Right hindlimb (tissue), 1 donor: ENCODE measurements around the gene MAPK11.
A peak's percentile ranks its signal among the peaks of the same experiment; 100 is the strongest.

ENCODE experiments used
- DNase-seq: peaks from one replicate; pipeline ENCODE4 v3.0.0-alpha.2; 2018

MAPK11 gene

DNA sequence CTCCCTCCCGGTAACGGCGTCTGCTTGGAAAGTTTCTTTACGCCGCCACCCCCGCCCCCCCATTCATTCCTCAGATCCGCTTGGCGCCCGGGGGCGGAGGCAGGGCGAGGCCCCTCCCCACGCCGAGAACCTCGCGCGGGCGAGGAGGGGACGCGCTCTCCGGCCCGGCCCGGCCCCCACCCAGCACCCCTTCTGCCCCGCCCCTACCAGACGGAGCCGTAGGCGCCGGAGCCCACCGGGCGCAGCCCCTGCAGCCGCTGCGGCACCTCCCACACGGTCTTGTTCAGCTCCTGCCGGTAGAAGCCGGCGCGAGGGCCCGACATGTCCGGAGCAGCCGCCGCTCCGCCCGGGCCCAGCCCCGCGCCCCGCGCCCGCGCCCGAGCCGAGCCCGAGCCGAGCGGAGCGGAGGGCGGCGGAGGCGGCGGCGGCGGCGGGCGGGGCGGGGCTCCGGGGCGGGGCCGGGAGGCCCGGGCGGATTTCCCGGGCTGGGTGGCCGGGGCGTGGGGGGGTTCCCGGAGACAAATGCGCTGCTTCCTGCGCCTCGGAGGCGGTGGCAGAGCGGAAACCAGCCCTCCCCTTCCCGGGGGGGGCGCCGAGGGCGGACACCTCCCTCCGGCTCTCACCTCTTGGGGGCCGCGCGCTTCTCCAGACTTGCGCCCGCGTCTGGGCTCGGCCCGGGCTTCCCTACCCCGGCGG is at the start of gene MAPK11:
Gene MAPK11, minus strand, starts transcription at position 411 of the 696 bp plus-strand sequence. Its CDS starts 88 bp downstream, at position 323.
- peak; percentile 72 for DNase-seq

DNA sequence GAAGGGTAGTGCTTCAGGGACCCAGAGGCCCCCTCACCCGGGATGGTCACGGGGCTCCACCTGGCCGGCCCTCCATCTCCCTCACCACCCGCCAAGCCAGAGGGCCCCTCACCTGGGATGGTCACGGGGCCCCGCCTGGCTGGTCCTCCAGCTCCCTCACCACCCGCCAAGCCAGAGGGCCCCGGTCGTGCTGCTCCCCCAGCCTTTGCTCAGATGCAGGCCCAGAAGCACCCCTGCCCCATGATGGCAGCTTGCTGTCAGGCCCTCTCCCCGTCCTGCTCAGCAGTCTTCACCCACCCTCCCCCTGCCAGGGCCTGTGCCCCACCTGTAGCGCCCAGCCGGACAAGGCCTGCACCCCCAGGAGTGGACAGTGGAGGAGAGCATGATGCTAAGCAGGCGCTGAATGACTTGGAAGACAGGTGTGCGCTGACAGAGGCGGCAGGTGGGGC is 49.3 kb upstream of the MAPK11 start:
- DNase-seq, result peak; percentile 15

- DNase-seq, result peak; percentile 11
Observed at GRCh38 chr22:50318698-50319411, 48.7 kb upstream of the MAPK11 start.

DNA sequence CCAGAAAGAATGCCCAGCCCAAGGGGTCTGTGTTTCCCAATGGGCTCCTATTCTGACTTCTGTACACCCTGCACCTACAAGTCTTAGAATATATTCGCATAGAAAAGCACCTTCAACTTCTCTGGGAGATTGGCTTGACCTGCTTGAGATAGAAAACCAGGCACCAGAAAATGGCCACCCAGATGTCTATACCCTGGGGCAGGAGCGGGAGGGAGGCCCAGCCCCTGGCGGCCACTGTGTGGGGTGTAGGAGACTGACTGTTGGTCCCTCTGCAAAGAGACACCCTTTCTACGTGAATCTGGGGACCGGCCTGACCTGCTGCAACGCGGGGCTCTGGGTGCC is 48.1 kb upstream of the MAPK11 start:
- no peak for DNase-seq

- DNase-seq, result peak; percentile 14
Observed at GRCh38 chr22:50317674-50318073, 47.5 kb upstream of the MAPK11 start.

DNA sequence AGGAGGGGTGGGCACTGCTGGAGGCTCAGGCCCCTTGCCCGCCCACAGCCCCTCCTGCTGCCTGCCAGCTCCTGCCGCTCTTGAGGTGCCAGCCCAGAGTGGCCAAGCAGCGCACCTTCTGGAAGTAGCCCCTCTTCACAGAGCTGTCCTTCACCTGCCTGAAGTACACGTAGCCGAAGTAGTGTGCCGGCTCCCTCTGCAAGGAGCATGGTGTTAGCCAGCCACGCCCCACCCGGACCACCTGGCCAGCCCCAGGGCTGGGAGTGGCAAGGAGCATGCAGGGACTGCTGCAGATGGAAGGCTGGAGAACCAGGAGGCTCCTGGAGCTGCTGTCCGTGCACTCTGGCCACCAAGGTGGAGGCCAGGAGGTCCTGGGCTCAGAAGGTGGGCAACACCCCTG is 47.0 kb upstream of the MAPK11 start:
- DNase-seq, result peak; percentile 12

DNA sequence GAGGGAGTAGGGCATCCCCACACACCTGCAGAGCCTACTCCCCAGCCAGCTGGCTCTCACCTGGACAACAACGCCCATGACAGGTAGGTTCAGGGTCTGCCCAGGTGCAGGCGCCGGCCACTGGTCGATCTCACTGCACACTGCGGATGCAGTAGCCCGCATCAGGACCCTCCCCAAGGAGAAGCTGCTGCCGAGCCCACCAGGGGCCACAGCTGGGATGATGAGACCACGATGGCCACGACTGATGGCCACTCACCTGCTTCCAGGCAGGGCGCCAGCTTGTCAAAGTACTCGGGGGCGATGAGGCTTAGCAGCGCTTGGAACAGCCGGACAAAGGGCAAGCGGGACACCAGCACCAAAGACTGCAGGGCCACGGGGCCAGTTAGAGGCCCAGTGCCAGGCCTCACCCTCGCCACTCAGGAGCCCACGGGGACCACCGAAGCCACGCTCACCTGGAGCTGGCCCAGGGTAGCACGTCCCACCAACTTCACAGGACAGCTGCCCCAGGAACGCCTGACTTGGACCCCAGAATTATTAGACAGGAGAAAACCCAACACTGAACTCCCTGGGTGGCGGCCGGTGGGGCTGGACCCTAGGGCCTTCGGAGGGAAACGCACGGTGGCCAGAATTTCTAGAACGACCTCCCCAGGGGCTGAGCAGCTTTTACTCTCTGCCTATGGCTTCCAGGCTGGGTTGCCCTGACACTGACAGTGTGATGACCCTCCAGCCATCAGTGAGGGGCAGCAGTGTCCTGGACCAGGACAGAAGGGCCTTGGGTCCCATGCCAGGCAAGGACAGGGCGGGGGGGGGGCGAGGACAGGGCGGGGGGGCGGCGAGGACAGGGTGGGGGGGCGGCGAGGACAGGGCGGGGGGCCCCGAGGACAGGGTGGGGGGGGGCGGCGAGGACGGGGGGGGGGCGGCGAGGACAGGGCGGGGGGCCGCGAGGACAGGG is 46.2 kb upstream of the MAPK11 start:
- no peak for DNase-seq

- no peak for DNase-seq
Observed at GRCh38 chr22:50315289-50316113, 45.3 kb upstream of the MAPK11 start.

- DNase-seq, result no peak
Observed at GRCh38 chr22:50314455-50315288, 44.5 kb upstream of the MAPK11 start.

GRCh38 chr22:50314081-50314454 is 43.9 kb upstream of the MAPK11 start:
- peak; percentile 26 for DNase-seq

DNA sequence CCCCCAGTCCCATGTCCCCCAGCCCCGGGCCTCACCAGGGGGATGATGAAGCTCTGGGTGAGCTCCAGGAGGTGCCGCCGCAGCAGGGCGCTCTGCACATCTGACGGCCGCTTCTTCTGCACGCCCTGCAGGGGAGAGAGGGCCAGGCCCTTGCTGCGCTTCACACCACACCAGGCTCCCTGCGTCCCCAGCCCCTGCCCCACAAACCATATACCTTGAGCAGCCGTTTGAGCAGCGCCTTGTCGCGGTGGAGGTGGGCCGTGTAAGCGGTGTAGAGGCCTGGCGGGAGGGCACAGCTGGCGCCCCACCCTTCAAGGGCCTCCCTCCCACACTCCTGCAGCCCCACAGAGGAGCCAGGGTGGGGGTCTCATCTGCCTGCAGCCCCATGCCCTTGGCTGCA is 43.4 kb upstream of the MAPK11 start:
- DNase-seq, result no peak

DNA sequence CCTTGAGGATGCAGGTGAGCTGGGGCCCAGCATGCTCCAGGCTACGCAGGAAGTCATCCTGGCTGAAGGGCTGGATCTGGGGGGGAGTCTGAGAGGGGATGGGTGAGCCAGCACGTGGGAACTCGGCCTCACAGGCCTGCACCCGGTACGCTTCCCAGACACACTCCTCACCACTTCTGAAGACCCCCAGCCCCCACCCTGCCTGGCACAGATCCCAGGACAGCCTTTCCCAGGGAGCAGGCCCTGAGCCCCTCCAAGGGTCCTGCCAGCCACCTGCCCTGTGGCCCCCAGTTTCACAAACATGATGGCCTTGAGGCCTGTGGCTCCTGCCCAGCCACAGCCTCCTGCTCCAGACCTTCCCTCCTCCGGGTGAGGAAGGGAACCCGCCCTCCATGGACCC is 42.8 kb upstream of the MAPK11 start:
- DNase-seq, result peak; percentile 21

- peak; percentile 13 for DNase-seq
Observed at GRCh38 chr22:50312371-50312770, 42.2 kb upstream of the MAPK11 start.

- peak; percentile 16 for DNase-seq
Observed at GRCh38 chr22:50311606-50312351, 41.6 kb upstream of the MAPK11 start.

- DNase-seq, result peak; percentile 18
Observed at GRCh38 chr22:50310949-50311444, 40.8 kb upstream of the MAPK11 start.

DNA sequence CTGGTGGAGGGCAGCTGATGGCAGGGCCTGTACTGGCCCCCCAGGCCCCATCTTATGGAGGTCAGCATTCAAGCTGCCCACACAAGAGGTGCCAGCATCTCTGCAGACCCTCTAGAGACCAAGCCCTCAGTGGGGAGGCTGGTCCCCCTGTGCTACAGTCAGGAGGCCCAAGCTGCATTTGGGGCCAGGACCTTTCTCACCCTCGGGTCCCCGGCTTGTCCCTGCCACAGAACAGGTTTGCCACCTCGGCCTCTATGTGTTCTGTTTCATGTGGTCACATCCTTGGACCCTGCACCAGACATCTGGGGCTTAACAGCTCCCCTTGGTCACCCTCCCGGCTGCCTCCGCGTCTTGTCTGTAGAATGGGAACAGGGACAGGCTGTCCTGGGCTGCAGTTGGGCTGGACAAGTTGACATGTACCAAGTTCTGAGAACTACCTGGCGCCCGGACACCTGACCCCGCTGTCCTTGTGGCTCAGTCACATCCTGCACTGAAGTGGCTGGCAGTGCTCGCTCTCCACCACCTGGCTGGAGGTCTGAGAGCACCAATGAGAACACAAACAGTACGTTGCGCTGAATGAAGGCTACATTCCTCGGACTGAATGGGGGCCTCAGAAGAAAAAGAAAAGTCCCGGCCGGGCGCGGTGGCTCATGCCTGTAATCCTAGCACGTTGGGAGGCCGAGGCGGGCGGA is 40.0 kb upstream of the MAPK11 start:
- peak; percentile 19 for DNase-seq

DNA sequence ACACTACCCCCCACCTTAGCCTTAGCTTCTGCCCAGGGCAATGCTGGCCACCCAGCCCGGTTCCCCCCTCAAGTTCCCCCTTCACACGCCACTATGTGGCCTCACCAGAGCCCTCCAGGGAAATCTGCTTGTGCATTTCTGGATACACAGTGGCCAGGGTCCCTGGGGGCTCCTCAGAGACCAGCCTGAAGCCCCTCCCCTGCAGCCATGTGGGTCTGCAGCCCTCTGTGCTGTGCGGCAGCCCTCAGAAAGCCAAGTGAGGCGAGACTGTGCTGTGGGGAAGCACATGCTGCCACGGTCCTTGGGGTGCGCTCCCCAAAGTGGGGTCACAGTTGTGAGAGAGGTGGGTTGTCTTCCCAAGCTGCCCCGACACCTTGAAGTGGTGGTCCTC is 39.4 kb upstream of the MAPK11 start:
- no peak for DNase-seq

DNA sequence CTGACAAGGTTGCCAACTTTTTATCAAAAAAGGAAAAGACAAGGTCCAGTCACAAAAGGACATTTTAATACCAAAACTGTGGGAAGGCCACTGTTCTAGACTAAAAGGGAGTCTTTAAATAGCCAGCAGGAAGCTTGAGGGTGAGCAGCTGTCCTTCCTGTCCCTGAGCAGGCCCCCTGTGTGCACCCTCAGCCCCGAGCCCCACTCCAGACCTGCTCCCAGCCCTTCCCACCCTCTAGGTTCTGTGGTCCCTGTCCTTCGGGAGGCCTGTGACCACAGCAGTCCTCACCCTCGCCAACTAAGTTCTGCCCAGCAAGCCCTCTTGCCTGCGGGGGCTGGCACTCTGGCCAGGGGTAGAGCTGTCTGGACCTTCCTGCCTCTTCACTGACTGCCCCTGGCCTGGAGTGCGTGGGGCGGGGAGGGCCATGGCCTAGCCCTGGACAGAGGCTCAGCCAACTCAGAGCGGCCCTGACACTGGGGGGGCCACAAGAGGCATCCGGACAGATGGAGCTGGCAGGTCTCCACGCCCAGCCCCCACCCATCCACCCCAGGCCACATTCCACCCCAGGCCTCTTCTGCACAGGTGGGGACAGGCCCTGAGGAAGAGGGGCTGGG is 38.9 kb upstream of the MAPK11 start:
- DNase-seq, result peak; percentile 43

GRCh38 chr22:50308597-50308935 is 38.4 kb upstream of the MAPK11 start:
- peak; percentile 80 for DNase-seq
